ENCODE measurements around the gene AQP6.

AQP6 gene

GRCh38 chr12:49936925-49937324 is 35.8 kb upstream of the AQP6 start:
- Histone ChIP-seq H3K27me3 (ENCODE audit: insufficient read depth, low read depth) (no peaks in the 10 kb centered on the region), H3K36me3 (ENCODE audit: insufficient read depth) (no peaks in the 10 kb centered on the region), H3K79me2 (ENCODE audit: insufficient read depth, low read depth) (no peaks in the 10 kb centered on the region), H3K4me2 (no peak overlapping the region), H2AFZ (ENCODE audit: low read depth) (no peak overlapping the region), H4K20me1 (ENCODE audit: insufficient read depth) (no peaks in the 10 kb centered on the region), H3K9ac (no peak overlapping the region), H3K4me3 (IDR thresholded peaks at IDR 0.05; ENCODE audit: insufficient read depth, low read depth, low read length) (no peak overlapping the region), H3K27ac (no peak overlapping the region), H3K4me1 (ENCODE audit: low read depth, poor library complexity, severe bottlenecking) (peaks cover 18% of the 10 kb centered on the region)
- TF ChIP-seq CTCF (conservative IDR thresholded peaks at IDR 0.05; ENCODE audit: low read depth, low read length): no peak

- no peaks in the 10 kb centered on the region for H3K36me3 ChIP-seq (ENCODE audit: insufficient read depth)
- no peak overlapping the region for H2AFZ ChIP-seq (ENCODE audit: low read depth)
- TF ChIP-seq CTCF (conservative IDR thresholded peaks at IDR 0.05; ENCODE audit: low read depth, low read length): no peak
- no peaks in the 10 kb centered on the region for H3K27me3 ChIP-seq (ENCODE audit: insufficient read depth, low read depth)
- no peak overlapping the region for H3K9ac ChIP-seq
- H3K4me3 ChIP-seq (IDR thresholded peaks at IDR 0.05; ENCODE audit: insufficient read depth, low read depth, low read length): no peak overlapping the region
- H3K27ac ChIP-seq: no peak overlapping the region
- peaks cover 18% of the 10 kb centered on the region for H3K4me1 ChIP-seq (ENCODE audit: low read depth, poor library complexity, severe bottlenecking)
- H3K79me2 ChIP-seq (ENCODE audit: insufficient read depth, low read depth): no peaks in the 10 kb centered on the region
- H3K4me2 ChIP-seq: no peak overlapping the region
- H4K20me1 ChIP-seq (ENCODE audit: insufficient read depth): no peaks in the 10 kb centered on the region
Measured at GRCh38 chr12:49937639-49938300, 35.0 kb upstream of the AQP6 start.

GRCh38 chr12:49939307-49939706 is 33.4 kb upstream of the AQP6 start:
- Histone ChIP-seq H3K27me3 (ENCODE audit: insufficient read depth, low read depth) (no peaks in the 10 kb centered on the region), H3K36me3 (ENCODE audit: insufficient read depth) (no peaks in the 10 kb centered on the region), H3K79me2 (ENCODE audit: insufficient read depth, low read depth) (no peaks in the 10 kb centered on the region), H3K27ac (no peak overlapping the region), H3K4me2 (no peak overlapping the region), H3K9ac (no peak overlapping the region), H4K20me1 (ENCODE audit: insufficient read depth) (no peaks in the 10 kb centered on the region), H3K4me3 (IDR thresholded peaks at IDR 0.05; ENCODE audit: insufficient read depth, low read depth, low read length) (no peak overlapping the region), H3K4me1 (ENCODE audit: low read depth, poor library complexity, severe bottlenecking) (peaks cover 11% of the 10 kb centered on the region), H2AFZ (ENCODE audit: low read depth) (no peak overlapping the region)
- TF ChIP-seq CTCF (conservative IDR thresholded peaks at IDR 0.05; ENCODE audit: low read depth, low read length): no peak

- H3K79me2 ChIP-seq (ENCODE audit: insufficient read depth, low read depth): no peaks in the 10 kb centered on the region
- H2AFZ ChIP-seq (ENCODE audit: low read depth): no peak overlapping the region
- H3K27ac ChIP-seq: no peak overlapping the region
- H4K20me1 ChIP-seq (ENCODE audit: insufficient read depth): no peaks in the 10 kb centered on the region
- H3K36me3 ChIP-seq (ENCODE audit: insufficient read depth): no peaks in the 10 kb centered on the region
- H3K27me3 ChIP-seq (ENCODE audit: insufficient read depth, low read depth): no peaks in the 10 kb centered on the region
- no peak overlapping the region for H3K4me2 ChIP-seq
- no peak overlapping the region for H3K9ac ChIP-seq
- H3K4me1 ChIP-seq (ENCODE audit: low read depth, poor library complexity, severe bottlenecking): peaks cover 7% of the 10 kb centered on the region
- no peak for TF ChIP-seq CTCF (conservative IDR thresholded peaks at IDR 0.05; ENCODE audit: low read depth, low read length)
- no peak overlapping the region for H3K4me3 ChIP-seq (IDR thresholded peaks at IDR 0.05; ENCODE audit: insufficient read depth, low read depth, low read length)
Measured at GRCh38 chr12:49939707-49940106, 33.0 kb upstream of the AQP6 start.
